Mesenchymal stem cell (in vitro differentiated cells and primary cell): ENCODE data around the gene TPRA1.

ENCODE experiments used
- DNase-seq: peaks from one replicate; pipeline ENCODE4 v3.0.0-alpha.2; 2013
- H2AFZ ChIP-seq: one replicate; pipeline ENCODE4 v1.6.1; 2013; ENCODE audit warnings: low read depth, mild to moderate bottlenecking, control low read depth, inconsistent platforms, low read length, moderate library complexity
- H2AK5ac ChIP-seq: 2 replicates; pipeline ENCODE4 v1.6.1; 2013; ENCODE audit warnings: low read length, moderate library complexity, mild to moderate bottlenecking, inconsistent platforms; ENCODE audit not compliant: severe bottlenecking
- H2BK120ac ChIP-seq: one replicate; pipeline ENCODE4 v1.6.1; 2013; ENCODE audit warnings: low read depth, mild to moderate bottlenecking, inconsistent platforms, low read length, moderate library complexity
- H2BK12ac ChIP-seq, 2 experiments: one replicate each; pipeline ENCODE4 v1.6.1; 2013; ENCODE audit warnings: inconsistent platforms in 2 of 2, low read length in 2 of 2, mild to moderate bottlenecking in 2 of 2, moderate library complexity in 2 of 2, control low read depth in 1 of 2
- H2BK15ac ChIP-seq: one replicate; pipeline ENCODE4 v1.6.1; 2013; ENCODE audit warnings: mild to moderate bottlenecking, low read depth, inconsistent platforms; ENCODE audit not compliant: poor library complexity, severe bottlenecking
- H2BK5ac ChIP-seq: 2 replicates; pipeline ENCODE4 v1.6.1; 2013; ENCODE audit warnings: low read depth, mild to moderate bottlenecking, low read length, control low read depth, inconsistent platforms; ENCODE audit not compliant: poor library complexity, severe bottlenecking
- H3K14ac ChIP-seq, 2 experiments: one replicate each; pipeline ENCODE4 v1.6.1; 2013; ENCODE audit warnings: inconsistent platforms in 2 of 2, low read length in 2 of 2, control low read depth in 1 of 2, mild to moderate bottlenecking in 1 of 2, moderate library complexity in 1 of 2
- H3K18ac ChIP-seq, 2 experiments: one replicate each; pipeline ENCODE4 v1.6.1; 2013; ENCODE audit warnings: inconsistent platforms in 2 of 2, low read length in 2 of 2, control low read depth in 1 of 2, low read depth in 1 of 2, mild to moderate bottlenecking in 1 of 2
- H3K23ac ChIP-seq, 2 experiments: one replicate each; pipeline ENCODE4 v1.6.1; 2013; ENCODE audit warnings: inconsistent platforms in 2 of 2, low read length in 2 of 2, mild to moderate bottlenecking in 2 of 2, moderate library complexity in 2 of 2, control low read depth in 1 of 2
- H3K27ac ChIP-seq: 2 replicates; pipeline ENCODE4 v1.5.1; 2013; ENCODE audit warnings: mild to moderate bottlenecking, moderate library complexity, low read length, control low read depth, inconsistent platforms; ENCODE audit not compliant: poor library complexity, severe bottlenecking
- H3K27me3 ChIP-seq, 2 experiments: 2 replicates each; pipeline versions ENCODE4 v1.6.1 to v1.7.0; 2013; ENCODE audit warnings: low read length in 2 of 2, mild to moderate bottlenecking in 2 of 2, moderate library complexity in 2 of 2, control low read depth in 1 of 2, inconsistent platforms in 1 of 2; ENCODE audit not compliant: control insufficient read depth in 1 of 2, insufficient read depth in 1 of 2
- H3K36me3 ChIP-seq, 2 experiments: 2 replicates each; pipeline versions ENCODE4 v1.6.1 to v1.7.0; 2013; ENCODE audit warnings: low read length in 2 of 2, control low read depth in 1 of 2, inconsistent platforms in 1 of 2, low read depth in 1 of 2, mild to moderate bottlenecking in 1 of 2; ENCODE audit not compliant: insufficient read depth in 2 of 2, control insufficient read depth in 1 of 2
- H3K4ac ChIP-seq, 2 experiments: one replicate each; pipeline ENCODE4 v1.6.1; 2013; ENCODE audit warnings: inconsistent platforms in 2 of 2, low read length in 2 of 2, mild to moderate bottlenecking in 2 of 2, moderate library complexity in 2 of 2, control low read depth in 1 of 2, low read depth in 1 of 2
- H3K4me1 ChIP-seq: 2 replicates; pipeline ENCODE4 v1.6.1; 2013; ENCODE audit warnings: low read depth, low read length, control low read depth; ENCODE audit not compliant: control insufficient read depth, insufficient read depth
- H3K4me2 ChIP-seq: 2 replicates; pipeline ENCODE4 v1.6.1; 2013; ENCODE audit warnings: low read length, mild to moderate bottlenecking, inconsistent platforms; ENCODE audit not compliant: poor library complexity, severe bottlenecking
- H3K4me3 ChIP-seq, 2 experiments: 2 replicates each; pipeline versions ENCODE4 v1.5.1 to v1.7.0; 2013; ENCODE audit warnings: low read length in 2 of 2, mild to moderate bottlenecking in 2 of 2, control low read depth in 1 of 2, low read depth in 1 of 2; ENCODE audit not compliant: insufficient read depth in 1 of 2
- H3K79me1 ChIP-seq: replicated peaks from 2 replicates; pipeline ENCODE4 v1.6.1; 2013; ENCODE audit warnings: mild to moderate bottlenecking, control low read depth, low read length, inconsistent platforms; ENCODE audit not compliant: poor library complexity, severe bottlenecking
- H3K9ac ChIP-seq: 2 replicates; pipeline ENCODE4 v1.7.0; 2013; ENCODE audit warnings: mild to moderate bottlenecking, low read length, moderate library complexity
- H3K9me3 ChIP-seq: 2 replicates; pipeline ENCODE4 v1.7.0; 2013; ENCODE audit warnings: mild to moderate bottlenecking, low read length; ENCODE audit not compliant: control insufficient read depth
- H4K8ac ChIP-seq: one replicate; pipeline ENCODE4 v1.6.1; 2013; ENCODE audit warnings: inconsistent platforms, mild to moderate bottlenecking, low read length, moderate library complexity
- H4K91ac ChIP-seq: one replicate; pipeline ENCODE4 v1.6.1; 2013; ENCODE audit warnings: mild to moderate bottlenecking, low read length, inconsistent platforms
- WGBS: methylation state at CpG from one replicate; pipeline ENCODE4 v1.1.7; 2013; ENCODE audit warnings: mixed read lengths; 5-methylcytosine and 5-hydroxymethylcytosine counted together

The TPRA1 gene

DNA sequence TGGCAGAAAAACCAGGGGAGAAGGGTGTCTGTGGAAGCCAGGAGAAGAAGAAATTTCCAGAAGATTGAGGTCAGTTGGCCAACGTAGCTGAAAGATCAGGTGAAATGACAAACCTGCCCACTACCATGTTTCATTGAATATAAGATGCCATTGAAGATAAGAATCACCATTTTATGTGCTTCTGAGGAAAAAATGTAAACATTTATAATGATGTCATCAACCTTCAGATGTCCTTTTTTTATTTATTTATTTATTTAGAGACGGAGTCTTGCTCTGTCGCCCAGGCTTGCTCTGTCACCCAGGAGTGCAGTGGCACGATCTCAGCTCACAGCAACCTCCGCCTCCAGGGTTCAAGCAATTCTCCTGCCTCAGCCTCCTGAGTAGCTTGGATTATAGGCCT, 33.5 kb upstream of the TPRA1 start:
- Histone ChIP-seq H2BK5ac (no peak overlapping the region), H2BK12ac (no peak overlapping the region), H3K23ac (no peak overlapping the region), H3K9me3 (no peaks in the 10 kb centered on the region), H3K27me3 (peaks cover 12 to 23% of the 10 kb centered on the region in 2 experiments), H4K91ac (no peak overlapping the region), H3K79me1 (no peaks in the 10 kb centered on the region), H3K4me3 (no peak overlapping the region), H2BK15ac (no peak overlapping the region), H3K14ac (no peak overlapping the region), H2BK120ac (no peak overlapping the region), H3K36me3 (peaks cover 28 to 31% of the 10 kb centered on the region in 2 experiments), H3K4ac (no peak overlapping the region), H3K9ac (no peak overlapping the region), H3K27ac (no peak overlapping the region), H2AK5ac (no peak overlapping the region), H3K4me2 (no peak overlapping the region), H2AFZ (no peak overlapping the region), H3K4me1 (peaks cover 3% of the 10 kb centered on the region), H3K18ac (no peak overlapping the region), H4K8ac (no peak overlapping the region)
- DNase-seq: no peak
- WGBS: 72% methylated on average over 4 of the region's 5 CpGs

DNA sequence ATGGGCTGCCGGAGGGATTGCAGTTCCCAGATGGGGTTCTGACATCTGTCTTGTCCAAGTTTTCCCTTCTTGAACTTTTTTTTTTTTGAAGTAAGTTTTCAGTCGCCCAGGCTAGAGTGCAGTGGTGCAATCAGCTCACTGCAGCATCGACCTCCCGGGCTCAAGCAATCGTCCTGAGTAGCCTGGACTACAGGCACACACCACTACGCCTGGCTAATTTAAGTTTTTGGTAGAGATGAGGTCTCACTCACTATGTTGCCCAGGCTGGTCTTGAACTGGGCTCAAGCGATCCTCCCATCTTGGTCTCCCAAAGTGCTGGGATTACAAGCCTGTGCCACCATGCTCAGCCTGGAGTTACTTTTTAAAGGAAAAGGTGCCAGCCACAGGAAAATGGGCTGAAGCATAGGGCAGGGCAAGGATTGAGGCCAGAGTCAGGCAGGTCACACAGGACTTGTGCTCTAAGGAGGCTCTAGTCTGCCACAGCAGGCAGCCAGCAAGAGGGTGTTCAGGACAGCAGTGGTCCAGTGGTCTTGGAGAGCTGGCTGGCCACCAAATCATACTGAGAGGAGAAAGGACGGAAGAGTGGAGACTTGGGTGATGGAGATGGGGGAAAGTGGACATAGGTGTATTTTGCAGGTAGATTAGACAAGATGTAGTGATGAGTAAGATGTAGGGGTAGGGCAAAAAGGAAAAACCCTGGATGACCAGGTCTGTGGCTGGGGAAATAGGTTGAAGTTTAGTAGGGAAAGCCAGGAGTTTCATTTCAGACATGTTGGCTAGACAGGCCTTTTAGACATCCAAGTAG, 32.4 kb upstream of the TPRA1 start:
- H3K79me1 ChIP-seq: no peaks in the 10 kb centered on the region
- no peak overlapping the region for H2BK12ac ChIP-seq
- H3K14ac ChIP-seq: no peak overlapping the region
- no peak overlapping the region for H2BK5ac ChIP-seq
- no peak overlapping the region for H3K9ac ChIP-seq
- no peak overlapping the region for H4K8ac ChIP-seq
- no peak overlapping the region for H3K18ac ChIP-seq
- no peak overlapping the region for H3K23ac ChIP-seq
- H2AFZ ChIP-seq: no peak overlapping the region
- H3K9me3 ChIP-seq: no peaks in the 10 kb centered on the region
- no peaks in the 10 kb centered on the region for H3K4me1 ChIP-seq
- H3K27me3 ChIP-seq: peaks cover 5 to 15% of the 10 kb centered on the region in 2 experiments
- WGBS: 97% methylated on average over 8 of the region's 8 CpGs
- H3K4ac ChIP-seq: no peak overlapping the region
- no peak overlapping the region for H2AK5ac ChIP-seq
- H2BK15ac ChIP-seq: no peak overlapping the region
- no peak overlapping the region for H3K4me3 ChIP-seq
- H3K27ac ChIP-seq: no peak overlapping the region
- no peak for DNase-seq
- no peak overlapping the region for H3K4me2 ChIP-seq
- no peak overlapping the region for H4K91ac ChIP-seq
- peaks cover 37 to 42% of the 10 kb centered on the region in 2 experiments for H3K36me3 ChIP-seq
- no peak overlapping the region for H2BK120ac ChIP-seq

DNA sequence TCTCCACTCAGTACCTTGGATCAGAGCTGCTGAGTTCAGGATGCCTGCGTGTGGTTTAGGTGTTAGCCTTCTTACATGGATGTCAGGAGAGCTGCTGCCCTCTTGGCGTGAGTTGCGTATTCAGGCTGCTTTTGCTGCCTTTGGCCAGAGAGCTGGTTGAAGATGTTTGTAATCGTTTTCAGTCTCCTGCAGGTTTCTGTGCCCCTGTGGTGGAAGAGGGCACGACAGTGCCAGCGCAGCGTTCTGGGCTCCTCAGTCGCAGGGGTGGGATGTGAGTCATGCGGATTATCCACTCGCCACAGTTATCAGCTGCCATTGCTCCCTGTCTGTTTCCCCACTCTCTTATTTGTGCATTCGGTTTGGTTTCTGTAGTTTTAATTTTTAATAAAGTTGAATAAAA, 31.5 kb upstream of the TPRA1 start:
- H3K9me3 ChIP-seq: no peaks in the 10 kb centered on the region
- peaks cover 4 to 7% of the 10 kb centered on the region in 2 experiments for H3K27me3 ChIP-seq
- H3K9ac ChIP-seq: no peak overlapping the region
- no peak overlapping the region for H2BK15ac ChIP-seq
- H3K36me3 ChIP-seq: peaks cover 47 to 50% of the 10 kb centered on the region in 2 experiments
- no peak overlapping the region for H2BK12ac ChIP-seq
- no peak overlapping the region for H3K23ac ChIP-seq
- DNase-seq: no peak
- no peak overlapping the region for H2AFZ ChIP-seq
- no peak overlapping the region for H3K4me3 ChIP-seq
- H3K18ac ChIP-seq: no peak overlapping the region
- H4K8ac ChIP-seq: no peak overlapping the region
- WGBS: 94% methylated on average over 11 of the region's 11 CpGs
- no peak overlapping the region for H3K14ac ChIP-seq
- no peak overlapping the region for H2BK120ac ChIP-seq
- H3K79me1 ChIP-seq: no peaks in the 10 kb centered on the region
- no peak overlapping the region for H3K27ac ChIP-seq
- no peak overlapping the region for H2BK5ac ChIP-seq
- H3K4me1 ChIP-seq: no peaks in the 10 kb centered on the region
- no peak overlapping the region for H3K4me2 ChIP-seq
- no peak overlapping the region for H2AK5ac ChIP-seq
- H4K91ac ChIP-seq: no peak overlapping the region
- H3K4ac ChIP-seq: no peak overlapping the region

DNA sequence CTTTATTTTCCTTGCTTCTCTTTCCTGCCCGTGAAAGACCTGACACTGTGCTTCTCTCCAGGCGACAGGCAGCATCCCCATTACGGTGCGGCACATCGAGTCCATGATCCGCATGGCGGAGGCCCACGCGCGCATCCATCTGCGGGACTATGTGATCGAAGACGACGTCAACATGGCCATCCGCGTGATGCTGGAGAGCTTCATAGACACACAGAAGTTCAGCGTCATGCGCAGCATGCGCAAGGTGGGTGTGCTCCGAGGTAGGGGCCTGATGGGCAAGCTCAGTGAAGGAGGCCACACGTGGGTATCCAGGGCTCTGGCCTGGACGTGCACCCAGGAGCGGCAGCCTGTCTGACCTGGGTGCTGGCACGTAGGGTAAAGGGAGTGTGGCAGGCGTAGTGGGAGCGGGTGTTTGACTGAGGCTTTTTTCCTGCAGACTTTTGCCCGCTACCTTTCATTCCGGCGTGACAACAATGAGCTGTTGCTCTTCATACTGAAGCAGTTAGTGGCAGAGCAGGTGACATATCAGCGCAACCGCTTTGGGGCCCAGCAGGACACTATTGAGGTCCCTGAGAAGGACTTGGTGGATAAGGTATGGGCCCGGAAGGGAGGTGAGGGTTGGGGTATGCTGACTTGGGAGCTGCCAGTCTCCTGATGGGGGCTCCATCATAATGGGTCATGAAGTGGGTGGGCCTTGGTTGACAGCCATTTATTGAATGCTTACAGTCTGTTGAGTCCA, 30.3 kb upstream of the TPRA1 start:
- peaks cover under 1% of the 10 kb centered on the region for H3K4me1 ChIP-seq
- H3K18ac ChIP-seq: no peak overlapping the region
- H3K36me3 ChIP-seq: peaks cover 55 to 59% of the 10 kb centered on the region in 2 experiments
- no peak overlapping the region for H4K8ac ChIP-seq
- H3K4me2 ChIP-seq: no peak overlapping the region
- no peaks in the 10 kb centered on the region for H3K79me1 ChIP-seq
- H2AFZ ChIP-seq: no peak overlapping the region
- H2BK120ac ChIP-seq: no peak overlapping the region
- H2BK15ac ChIP-seq: no peak overlapping the region
- no peak overlapping the region for H3K9ac ChIP-seq
- H4K91ac ChIP-seq: no peak overlapping the region
- no peak overlapping the region for H3K23ac ChIP-seq
- DNase-seq: no peak
- no peak overlapping the region for H3K4ac ChIP-seq
- no peak overlapping the region for H3K14ac ChIP-seq
- H2BK12ac ChIP-seq: no peak overlapping the region
- H2BK5ac ChIP-seq: no peak overlapping the region
- H3K27ac ChIP-seq: no peak overlapping the region
- H3K4me3 ChIP-seq: no peak overlapping the region
- no peaks in the 10 kb centered on the region for H3K9me3 ChIP-seq
- H3K27me3 ChIP-seq: no peaks in the 10 kb centered on the region
- no peak overlapping the region for H2AK5ac ChIP-seq
- WGBS: 97% methylated on average over 32 of the region's 32 CpGs
